NCI-H2171 treated with DMSO at 0.1 percent for 48 hours (cell line): Measurements from ENCODE around the gene DNAH14.
A peak's percentile ranks its signal among the peaks of the same experiment; 100 is the strongest.
"Not testable (repeated sequence)": the region's sequence is repeated elsewhere in the genome, so short reads cannot be mapped to it uniquely, and the experiment has no call there.

Experiments
- DNase-seq: peaks from one replicate; lab custom pipeline; 2025; lab: John Stamatoyannopoulos, UW

DNAH14 gene

DNA sequence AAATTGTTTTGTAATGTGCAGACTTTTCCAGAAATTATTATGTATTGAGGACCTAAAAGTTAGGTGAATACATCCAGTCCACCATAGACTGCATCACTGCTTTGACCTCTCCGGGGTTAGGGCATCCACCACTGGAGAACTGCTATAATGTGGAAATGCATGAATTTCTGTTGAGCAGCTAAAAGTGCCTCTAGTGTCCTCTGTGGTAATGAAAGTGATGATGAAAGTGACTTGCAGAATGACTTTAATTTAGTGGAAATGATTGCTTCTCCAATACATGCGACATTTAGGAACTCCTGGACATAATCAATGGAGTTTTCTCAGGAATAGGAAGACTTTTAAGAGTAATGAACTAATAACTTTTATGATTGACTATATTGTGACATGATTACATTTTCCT lies 327.6 kb downstream of the DNAH14 start:
- no peak for DNase-seq

GRCh38 chr1:225258811-225259210 lies 329.3 kb downstream of the DNAH14 start:
- no peak for DNase-seq

DNA sequence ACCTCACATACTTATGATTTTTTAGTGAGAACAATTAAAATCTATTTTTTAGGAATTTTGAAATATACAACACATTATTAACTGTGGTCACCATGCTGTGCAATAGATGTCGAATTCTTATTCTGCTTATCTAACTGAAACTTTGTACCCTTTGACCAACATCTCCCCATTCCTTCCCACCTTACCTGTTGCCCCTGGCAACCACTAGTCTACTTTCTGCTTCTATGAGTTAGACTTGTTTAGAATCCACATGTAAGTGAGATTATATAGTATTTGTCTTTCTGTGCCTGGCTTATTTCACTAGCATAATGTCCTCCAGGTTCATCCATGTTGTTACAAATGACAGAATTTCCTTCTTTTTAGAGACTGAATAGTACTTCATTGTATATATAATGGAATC lies 330.1 kb downstream of the DNAH14 start:
- DNase-seq: no peak

DNA sequence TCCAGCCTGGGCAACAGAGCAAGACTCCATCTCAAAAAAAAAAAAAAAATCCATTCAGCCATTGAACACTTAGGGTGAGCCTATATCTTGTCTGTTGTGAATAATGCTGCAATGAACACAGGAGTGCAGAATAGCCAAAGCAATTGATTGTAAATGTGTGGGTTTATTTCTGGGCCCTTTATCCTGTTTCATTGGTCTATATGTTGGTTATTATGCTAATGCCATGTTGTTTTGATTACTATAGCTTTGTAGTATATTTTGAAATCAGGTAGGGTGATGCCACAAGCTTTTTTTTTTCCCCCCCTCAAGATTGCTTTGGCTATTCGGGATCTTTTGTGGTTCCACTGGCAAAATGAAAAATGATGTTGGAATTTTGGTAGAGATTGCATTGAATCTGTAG lies 330.8 kb downstream of the DNAH14 start:
- no peak for DNase-seq

DNA sequence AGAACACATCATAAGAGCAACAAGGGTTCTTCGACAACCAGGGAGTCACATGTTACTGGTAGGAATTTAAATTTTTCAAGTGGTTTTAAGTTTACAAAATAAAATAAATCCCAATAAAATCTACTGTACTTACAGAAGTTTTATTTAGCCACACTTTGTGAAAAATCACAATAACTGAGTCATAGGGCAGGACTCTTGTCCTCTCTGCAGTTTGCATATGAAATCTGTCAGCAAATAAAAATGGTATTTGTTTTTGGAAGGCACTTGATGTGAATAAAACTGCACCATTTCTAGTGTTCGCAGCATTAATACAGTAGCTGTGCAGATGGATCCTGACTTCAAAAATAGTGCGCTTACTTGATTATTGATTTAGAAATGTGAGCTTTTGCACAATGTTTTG lies 348.0 kb downstream of the DNAH14 start:
- no peak for DNase-seq

GRCh38 chr1:225280563-225280962 lies 351.1 kb downstream of the DNAH14 start:
- DNase-seq: no peak

- DNase-seq: no peak
Observed at GRCh38 chr1:225290244-225290643, 360.8 kb downstream of the DNAH14 start.

DNA sequence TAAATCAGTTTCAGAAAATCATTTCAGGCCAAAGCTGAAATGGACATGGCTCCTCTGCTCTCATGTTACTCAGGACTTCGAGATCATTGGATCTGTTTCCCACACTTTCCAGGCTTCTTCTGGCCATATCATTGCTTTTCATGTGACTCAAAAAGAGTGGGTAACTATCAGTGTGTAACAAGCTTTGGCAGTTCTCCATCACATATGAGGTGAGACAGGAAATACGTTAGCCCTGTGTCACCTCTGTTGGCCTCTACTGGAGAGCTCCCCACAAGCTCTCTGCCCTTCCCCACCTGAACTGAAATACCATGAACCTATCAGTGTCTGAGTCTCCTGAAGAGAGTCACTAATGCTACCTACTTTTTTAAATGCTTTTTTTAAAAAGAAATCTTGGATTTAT lies 370.1 kb downstream of the DNAH14 start:
- DNase-seq: no peak

DNA sequence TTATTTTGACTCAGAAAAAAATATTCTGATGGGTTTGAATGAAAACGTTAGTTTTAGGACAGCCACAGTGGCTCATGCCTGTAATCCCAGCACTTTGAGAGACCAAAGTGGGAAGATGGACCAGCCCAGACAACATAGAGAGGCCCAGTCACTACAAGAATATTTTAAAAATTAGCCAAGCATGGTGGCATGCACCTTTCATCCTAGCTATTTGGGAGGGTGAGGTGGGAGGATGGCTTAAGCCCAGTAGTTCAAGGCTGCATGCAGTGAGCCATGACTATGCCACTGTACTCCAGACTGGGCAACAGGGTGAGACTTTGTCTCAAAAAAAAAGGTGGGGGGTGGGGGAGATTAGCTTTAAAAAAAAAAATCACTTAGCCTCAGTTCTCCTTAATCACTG lies 370.9 kb downstream of the DNAH14 start:
- DNase-seq: no peak

DNA sequence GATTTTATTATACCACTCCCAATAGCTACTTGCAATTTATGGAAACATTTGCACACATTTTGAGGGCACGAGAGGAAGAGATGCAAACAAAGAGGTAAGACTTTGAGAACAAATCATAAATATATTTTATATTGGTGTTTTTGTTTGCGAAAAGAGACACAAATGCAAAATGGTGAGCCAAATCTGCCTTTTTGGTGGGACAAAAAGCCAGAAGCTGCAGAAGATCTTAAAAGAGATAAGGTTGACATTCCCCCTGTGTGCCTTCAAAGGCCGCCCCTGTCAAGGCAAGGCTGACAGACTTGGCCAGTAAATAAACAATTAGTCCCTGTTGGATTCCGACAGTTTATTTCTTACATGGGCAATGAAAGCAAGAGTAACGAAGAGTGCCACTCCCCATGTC lies 375.5 kb downstream of the DNAH14 start:
- no peak for DNase-seq

DNA sequence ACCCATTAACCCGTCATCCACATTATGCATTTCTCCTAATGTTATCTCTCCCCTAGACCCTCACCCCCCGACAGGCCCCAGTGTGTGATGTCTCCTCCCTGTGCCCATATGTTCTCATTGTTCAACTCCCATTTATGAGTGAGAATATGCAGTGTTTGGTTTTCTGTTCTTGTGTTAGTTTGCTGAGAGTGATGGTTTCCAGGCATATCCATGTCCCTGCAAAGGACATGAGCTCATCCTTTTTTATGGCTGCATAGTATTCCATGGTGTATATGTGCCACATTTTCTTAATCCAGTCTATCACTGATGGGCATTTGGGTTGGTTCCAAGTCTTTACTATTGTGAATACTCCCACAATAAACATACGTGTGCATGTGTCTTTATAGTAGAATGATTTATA lies 381.1 kb downstream of the DNAH14 start:
- DNase-seq: not testable (repeated sequence)

GRCh38 chr1:225318706-225319575 lies 389.5 kb downstream of the DNAH14 start:
- DNase-seq: peak; percentile 47

GRCh38 chr1:225319871-225320270 lies 390.4 kb downstream of the DNAH14 start:
- no peak for DNase-seq

GRCh38 chr1:225321784-225322183 lies 392.3 kb downstream of the DNAH14 start:
- DNase-seq: no peak

GRCh38 chr1:225329041-225329440 lies 399.6 kb downstream of the DNAH14 start:
- no peak for DNase-seq

- DNase-seq: not testable (repeated sequence)
Observed at GRCh38 chr1:225329996-225330395, 400.5 kb downstream of the DNAH14 start.

DNA sequence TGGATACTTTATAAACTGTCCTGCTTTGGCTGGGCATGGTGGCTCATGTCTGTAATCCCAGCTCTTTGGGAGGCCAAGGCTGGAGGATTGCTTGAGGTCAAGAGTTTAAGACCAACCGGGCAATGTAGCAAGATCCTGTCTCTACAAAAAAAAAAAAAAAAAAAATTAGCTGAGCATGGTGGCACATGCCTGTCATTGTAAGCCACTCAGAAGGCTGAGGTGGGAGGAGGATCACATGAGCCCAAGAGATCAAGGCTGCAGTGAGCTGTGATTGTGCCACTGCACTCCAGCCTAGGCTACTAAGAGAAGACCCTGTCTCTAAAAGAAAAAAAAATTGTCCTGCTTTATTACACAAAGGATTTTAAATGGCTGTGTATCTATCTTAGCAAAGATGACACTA lies 403.2 kb downstream of the DNAH14 start:
- DNase-seq: no peak

- not testable (repeated sequence) for DNase-seq
Observed at GRCh38 chr1:225335098-225335778, 405.8 kb downstream of the DNAH14 start.

DNA sequence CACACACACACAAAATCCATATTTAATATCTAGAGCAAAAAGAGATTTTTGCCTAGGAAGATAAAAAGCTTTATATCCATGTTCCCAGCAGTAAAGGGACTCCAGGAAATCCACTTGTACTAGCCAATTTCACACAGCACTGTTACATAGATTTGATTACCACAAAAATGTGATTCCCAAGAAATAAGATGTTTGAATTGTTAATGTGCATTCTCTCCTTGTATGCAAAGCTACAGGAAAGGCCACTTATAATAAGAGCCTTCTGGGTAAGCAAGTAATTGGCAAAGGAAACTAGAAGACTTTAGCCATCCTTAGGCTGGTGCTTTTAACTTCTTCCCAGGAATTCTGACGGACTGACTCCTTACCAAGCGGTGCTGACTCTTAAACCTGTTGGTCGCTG lies 409.1 kb downstream of the DNAH14 start:
- no peak for DNase-seq

DNA sequence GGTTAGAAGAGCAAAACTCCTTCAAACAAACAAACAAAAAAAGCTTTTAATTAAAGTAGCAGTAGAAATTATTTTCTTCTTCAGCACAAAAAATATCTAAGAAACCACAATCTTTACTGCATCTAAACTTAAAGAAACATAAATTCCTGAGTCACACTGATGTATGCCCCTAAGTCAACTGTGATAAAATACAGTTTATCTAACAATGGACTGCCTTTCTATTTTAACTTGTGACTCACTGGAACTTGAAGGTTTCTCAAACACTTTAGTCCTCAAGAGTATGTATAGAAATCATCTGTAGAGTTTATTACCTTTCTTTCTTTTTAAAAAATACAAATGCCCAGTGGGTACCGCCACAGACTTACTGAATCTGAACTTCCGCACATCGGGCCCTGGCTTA lies 412.2 kb downstream of the DNAH14 start:
- DNase-seq: no peak

DNA sequence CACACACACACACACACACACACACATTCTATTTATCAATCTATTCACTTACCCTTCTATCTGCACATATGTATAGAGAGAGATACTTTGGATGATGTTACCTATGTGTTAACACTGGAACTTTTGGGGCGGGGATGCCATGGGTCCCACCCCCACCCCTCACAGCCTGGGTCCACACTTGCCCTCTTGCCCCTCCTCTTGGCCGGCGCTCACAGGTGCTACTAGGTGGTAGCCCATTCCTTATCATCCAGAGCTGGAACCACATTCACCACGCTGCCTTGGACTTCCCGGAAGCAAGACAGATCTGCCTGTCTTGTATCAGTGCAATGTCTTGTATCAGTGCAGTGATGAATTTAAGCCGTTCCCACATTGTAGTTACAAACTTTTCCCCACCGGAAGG lies 413.2 kb downstream of the DNAH14 start:
- no peak for DNase-seq

GRCh38 chr1:225343618-225344017 lies 414.1 kb downstream of the DNAH14 start:
- DNase-seq: peak; percentile 76

GRCh38 chr1:225347123-225347683 lies 417.7 kb downstream of the DNAH14 start:
- no peak for DNase-seq
